Hindlimb muscle (tissue), 1 donor: Measurements from ENCODE around the gene COX7A1. TPM values are rescaled to one million over a fixed set of nuclear protein-coding genes. Genes with fewer than 3 reads are reported as not detected.
"Not testable (repeated sequence)": the region's sequence is repeated elsewhere in the genome, so short reads cannot be mapped to it uniquely, and the experiment has no call there.

ENCODE experiments used
- DNase-seq: peaks from one replicate; pipeline ENCODE4 v3.0.0-alpha.2; 2013
- polyA plus RNA-seq: library from polyadenylated mRNA; unstranded; fragments of 120-200 nt; gene quantifications from one replicate; pipeline ENCODE4 v1.2.1, GENCODE V29; 2013; ENCODE audit not compliant: insufficient read length

Gene COX7A1
- 221 TPM for polyA plus RNA-seq

DNA sequence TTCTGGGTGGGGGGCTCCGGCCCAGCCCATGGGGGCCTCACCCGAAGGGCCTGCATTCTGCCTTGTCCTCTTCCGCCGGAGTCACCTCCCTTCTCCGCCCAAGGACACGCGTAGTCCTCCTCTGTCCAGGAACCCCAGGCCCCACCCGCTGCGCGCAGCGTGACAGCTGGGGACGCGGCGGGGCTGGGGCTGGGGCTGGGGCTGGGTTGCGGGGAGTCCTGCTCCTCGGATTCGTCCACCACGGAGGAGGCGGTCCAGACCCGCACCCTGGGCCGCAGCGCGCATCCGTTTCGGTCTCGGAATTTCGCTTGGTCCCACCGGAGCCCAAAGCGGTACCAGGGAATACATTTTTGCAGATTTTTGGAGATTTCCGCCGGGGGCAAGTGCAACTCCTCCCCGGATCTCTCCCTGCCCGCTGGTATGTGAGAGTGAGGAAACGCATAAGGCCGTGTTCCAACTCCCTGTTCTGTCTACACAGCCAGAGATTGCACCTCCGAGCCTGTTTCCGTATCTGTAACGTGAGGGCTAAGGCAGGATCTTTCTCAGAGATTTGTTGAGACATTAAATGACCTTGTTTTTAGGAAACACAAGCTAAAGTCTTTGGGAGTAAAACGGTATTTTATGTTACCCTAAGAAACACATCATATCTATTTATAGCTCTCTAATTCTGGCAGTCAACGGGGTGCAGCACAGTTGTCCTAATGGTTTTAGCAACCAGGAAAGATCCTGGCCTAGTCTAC lies at the start of gene COX7A1:
Gene COX7A1 (minus strand): TSS at position 96 of the 740 bp plus-strand sequence. CDS start 40 bp downstream, at position 56.
- peak; percentile 82 for DNase-seq

DNA sequence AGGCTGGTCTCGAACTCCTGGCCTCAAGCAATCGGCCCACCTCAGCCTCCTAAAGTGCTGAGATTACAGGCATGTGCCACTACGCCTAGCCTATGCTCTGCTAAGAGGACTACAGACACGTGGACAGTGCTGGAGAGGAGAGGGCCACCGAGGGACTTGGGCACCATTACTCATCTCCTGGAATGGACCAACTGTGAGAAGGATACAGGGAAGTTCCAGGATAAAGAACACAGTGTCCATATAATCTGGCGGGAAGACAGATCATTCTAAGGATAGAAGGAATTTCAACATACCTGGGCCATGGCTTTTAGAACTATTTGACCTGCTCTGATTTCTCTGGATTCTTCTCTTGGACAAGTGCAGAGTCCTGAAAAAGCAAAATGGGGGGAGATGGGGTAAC lies 49.4 kb upstream of the COX7A1 start:
- no peak for DNase-seq

DNA sequence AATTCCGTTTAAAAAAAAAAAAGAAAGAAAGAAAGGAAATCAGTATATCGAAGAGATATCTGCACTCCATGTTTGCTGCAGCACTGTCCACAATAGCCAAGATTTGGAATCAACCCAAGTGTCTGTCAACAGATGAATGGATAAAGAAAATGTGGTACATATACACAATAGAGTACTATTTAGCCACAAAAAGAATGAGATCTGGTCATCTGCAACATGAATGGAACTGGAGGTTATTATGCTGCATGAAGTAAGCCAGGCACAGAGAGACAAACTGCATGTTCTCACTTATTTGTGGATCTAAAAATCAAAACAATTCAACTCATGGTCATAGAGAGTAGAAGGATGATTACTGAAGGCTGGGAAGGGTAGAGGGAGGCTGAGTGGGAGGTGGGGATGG lies 45.9 kb upstream of the COX7A1 start:
- DNase-seq, result no peak

DNA sequence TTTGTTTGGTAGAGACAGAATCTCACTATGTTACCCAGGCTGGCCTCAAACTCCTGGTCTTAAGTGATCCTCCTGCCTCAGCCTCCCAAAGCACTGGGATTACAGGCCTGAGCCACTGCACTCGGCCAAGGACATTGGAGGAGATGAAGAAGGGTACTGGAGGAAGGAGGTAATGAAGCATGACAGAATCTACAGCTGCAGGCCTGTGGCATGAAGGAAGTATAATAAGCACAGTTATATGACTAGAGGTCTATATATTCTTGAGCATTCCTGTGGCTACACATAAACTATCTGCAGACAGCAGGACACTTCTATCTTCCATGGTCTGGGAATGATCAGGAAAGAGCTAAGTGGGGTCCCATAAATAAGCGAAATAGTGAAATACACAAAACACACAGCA lies 44.0 kb upstream of the COX7A1 start:
- DNase-seq, result no peak

DNA sequence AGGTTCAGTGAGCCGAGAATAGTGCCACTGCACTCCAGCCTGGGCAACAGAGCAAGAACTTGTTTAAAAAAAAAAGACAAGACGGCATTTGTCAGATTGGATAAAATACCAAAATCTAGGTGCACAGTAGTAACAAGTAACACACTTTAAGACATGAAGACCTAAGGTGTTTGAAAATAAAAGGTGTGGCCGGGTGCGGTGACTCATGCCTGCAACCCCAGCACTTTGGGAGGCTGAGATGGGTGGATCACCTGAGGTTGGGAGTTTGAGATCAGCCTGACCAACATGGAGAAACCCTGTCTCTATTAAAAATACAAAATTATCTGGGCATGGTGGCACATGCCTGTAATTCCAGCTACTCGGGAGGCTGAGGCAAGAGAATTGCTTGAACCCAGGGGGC lies 34.5 kb upstream of the COX7A1 start:
- not testable (repeated sequence) for DNase-seq

DNA sequence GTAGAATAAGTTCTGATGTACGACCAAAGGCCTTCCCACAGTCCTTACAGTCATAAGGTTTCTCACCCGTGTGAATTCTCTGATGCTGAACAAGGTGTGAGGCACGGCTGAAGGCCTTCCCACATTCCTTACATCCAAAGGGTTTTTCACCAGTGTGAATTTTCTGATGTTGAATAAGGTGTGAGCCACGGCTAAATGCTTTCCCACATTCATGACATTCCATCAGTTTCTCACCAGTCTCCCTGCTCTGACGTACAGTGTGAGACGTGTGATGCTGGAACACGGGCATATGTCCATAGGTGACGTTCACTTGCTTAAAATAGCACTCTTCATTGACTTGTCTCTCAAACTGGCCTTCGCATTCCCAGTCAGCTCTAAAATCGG lies 31.0 kb upstream of the COX7A1 start:
- no peak for DNase-seq

DNA sequence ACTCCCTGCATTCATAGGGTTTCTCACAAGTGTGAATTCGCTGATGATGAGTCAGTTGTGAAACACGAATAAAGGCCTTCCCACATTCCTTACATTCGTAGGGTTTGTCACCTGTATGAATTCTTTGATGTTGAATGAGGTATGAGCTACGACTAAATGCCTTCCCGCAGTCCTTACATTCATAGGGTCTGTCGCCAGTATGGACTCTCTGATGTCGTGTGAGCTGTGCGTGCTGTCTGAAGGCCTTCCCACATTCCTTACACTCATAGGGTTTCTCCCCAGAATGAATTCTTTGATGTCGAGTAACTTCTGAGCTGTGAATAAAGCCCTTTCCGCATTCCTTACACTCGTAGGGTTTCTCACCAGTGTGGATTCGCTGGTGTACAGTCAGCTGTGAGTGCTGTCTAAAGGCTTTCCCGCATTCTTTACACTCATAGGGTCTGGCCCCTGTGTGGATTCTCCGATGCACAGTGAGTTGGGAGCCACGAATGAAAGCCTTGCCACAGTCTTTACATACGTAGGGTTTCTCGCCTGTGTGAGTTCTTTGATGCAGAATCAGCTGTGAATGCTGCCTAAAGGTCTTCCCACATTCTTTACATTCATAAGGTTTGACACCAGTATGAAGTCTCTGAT lies 30.5 kb upstream of the COX7A1 start:
- DNase-seq, result no peak

DNA sequence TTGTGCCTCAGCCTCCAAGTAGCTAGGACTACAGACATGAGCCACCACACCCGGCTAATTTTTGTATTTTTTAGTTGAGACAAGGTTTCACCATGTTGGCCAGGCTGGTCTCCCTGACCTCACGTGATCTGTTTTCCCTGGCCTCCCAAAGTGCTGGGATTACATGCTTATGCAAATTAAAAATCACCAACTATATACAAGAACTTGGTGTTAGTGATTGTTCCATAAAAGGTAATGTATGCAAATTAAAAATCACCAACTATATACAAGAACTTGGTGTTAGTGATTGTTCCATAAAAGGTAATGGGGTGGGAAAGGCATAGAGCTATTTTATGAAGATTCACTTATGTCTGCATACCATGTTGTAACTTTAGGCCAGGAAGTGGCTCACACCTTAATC lies 26.8 kb upstream of the COX7A1 start:
- not testable (repeated sequence) for DNase-seq

DNA sequence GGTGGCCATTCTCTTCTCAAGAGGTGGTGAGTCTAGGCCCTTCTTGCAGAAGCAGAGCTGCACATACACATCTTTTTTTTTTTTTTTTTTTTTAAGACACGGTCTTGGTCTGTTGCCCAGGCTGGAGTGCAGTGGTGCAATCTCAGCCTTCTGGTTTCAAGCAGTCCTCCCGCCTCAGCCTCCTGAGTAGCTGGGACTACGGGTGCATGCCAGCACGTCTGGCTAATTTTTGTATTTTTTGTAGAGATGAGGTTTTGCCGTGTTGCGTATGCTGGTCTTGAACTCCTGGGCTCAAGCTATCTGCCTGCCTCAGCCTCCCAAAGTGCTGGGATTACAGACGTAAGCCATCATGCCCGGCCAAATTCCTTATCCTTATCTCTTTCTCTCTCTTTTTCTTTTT lies 21.6 kb upstream of the COX7A1 start:
- not testable (repeated sequence) for DNase-seq

DNA sequence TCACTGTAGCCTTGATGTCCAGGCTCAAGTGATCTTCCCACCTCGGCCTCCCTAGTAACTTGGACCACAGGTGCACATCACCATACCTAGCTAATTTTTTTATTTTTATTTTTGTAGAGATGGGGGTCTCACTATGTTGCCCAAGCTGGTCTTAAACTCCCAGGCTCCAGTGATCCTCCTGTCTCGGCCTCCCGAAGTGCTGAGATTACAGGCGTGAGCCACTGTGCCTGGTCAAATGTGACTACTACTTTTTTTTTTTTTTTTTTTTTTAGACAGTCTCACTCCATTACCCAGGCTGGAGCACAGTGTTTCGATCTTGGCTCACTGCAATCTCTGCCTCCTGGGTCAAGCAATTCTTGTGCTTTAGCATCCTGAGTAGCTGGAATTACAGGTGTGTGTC lies 20.6 kb upstream of the COX7A1 start:
- no peak for DNase-seq

DNA sequence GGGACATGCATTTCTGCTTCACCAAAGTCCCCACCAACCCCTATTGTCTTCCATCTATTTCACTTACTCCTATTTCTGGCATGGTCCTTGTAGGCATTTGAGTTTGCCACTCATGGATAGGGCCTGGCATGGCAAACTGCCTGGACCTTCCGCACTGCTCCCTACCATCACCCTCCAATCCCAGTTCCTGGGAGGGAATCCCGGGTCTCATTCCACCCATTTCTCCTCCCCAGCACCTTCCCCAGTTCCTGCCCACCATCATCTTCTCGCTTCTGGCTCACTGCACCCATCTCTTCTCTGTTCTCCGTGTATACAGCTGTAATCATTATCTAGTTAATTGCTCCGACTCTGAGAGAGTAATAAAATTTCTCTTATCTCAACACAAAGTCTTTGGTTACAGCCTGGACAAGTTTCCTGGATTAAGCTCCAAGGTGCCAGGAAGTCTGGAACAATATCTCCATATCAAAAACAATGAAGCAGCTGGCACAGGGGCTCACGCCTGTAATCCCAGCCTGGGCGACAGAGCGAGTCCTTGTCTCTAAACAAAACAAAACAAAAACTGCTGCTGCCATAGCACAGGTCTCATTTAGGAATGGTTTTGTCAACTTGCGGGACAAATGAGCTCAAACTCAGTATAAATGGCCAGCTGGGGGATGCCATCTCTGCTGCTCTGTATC lies 17.0 kb upstream of the COX7A1 start:
- no peak for DNase-seq

DNA sequence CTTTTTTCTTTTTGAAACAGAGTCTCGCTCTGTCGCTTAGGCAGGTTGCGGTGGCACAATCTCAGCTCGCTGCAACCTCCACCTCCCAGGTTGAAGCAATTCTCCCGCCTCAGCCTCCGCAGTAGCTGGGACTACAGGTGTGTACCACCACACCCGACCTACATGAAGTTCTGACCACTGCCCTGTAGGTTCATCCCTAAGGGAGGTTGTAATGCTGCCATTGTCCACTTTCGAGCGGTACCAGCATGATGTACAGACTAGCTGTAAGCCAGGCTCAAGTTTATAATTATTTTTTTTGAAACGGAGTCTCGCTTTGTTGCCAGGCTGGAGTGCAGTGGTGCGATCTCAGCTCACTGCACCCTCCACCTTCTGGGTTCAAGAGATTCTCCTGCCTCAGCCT lies 11.6 kb upstream of the COX7A1 start:
- DNase-seq, result no peak

DNA sequence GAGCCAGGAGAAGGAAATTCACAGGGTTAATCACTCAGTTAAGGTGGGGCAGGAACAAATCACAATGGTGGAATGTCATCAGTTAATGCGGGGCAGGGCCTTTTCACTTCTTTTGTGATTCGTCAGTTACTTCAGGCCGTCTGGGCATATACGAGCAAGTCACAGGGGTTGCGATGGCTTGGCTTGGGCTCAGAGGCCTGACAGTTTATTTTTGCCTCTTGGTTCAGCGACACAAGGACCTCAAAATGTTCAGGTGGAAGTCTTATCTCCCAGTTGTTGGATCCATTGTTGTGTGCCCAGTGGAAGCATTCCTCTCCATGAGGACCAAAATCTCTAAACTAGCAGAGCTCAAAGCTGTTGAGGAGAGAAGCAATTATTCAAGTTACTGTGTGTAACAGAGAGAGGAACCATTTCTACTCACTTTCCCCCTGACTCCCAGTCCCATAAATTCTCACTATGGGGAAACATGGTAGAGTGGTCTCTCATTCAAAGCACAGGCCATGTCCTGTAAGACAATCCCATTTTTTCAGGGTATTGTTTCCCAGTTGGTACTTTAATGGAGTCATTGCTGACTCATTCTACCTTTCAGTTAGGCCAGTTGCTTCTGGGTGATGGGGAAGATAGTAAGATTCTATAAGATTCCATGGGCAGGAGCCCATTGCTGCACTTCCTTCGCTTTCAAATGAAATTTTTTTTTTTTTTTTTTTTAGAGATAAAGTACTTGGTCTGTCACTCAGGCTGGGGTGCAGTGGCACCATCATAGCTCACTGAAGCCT lies 8.8 kb upstream of the COX7A1 start:
- no peak for DNase-seq

DNA sequence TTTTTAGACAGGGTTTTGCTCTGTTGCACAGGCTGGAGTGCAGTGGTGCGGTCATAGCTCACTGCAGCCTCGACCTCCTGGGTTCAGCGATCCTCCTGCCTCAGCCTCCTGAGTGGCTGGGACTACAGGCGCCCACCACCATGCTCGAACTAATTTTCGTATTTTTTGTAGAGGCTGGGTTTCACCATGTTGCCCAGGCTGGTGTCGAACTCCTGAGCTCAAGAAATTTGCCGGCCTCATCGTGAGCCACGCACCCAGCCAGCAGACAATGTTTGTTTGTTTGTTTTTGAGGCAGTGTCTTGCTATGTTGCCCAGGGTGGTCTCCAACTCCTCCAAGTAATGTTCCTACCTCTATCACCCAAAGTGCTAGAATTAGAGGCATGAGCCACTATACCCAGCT lies 879 bp upstream of the COX7A1 start:
- no peak for DNase-seq

DNA sequence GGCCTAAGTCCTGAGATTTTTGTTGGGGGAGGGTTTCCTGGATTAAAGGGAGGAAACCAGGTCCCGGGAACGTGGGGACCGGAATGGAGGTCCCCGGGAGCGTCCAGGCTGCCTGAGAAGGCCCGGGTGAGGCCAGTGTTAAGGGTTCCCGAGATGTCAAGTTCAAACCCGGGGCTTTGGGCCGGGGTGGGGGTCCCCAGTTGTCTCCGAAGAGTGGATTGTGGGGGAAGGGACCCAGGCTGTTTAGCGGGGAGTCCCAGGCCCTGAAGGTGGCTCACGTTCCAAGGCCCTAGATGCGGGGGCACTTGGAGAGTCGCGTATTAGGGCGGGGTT lies 262 bp downstream of the COX7A1 start:
- DNase-seq, result no peak

DNA sequence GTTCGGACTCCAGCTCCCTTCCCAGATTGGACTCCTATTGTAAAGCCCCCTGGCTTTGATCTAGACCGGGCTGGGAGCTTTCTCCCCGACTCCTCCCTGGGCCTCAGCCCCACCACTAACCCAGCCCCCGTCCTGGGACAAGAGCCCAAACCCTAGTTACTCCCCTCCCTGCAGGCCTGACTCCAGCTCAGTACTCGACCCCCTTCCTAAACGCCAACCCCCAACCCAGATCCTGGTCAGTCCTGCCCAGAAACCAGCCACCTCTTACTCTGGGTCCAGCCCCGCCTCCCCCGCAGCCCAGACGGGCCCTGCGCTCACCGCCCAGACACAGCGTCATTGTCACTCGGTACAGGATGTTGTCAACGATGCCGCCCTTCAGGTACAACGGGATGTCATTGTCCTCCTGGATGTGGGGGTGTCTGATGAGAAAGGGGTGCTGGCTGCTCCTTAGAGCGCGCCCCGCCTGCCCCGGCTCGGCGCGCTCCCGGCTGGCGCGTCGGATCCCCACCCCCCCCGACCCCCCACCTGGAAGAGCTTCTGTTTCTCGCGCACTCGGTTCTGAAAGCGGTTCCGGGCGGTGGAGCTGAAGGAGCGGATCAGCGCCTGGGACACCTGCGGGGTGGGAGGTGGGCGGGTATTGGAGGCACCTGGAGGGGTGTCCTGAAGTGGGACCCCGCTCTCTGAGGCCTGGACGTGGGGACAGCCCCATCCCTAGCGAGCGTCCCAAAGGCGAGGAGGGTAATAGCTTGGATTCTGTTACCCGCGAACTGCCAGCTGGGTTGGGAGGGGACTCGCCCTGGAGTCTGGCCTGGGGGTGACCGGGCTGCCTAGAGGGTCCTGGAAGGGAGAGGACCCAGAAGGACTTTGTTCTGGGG lies 866 bp downstream of the COX7A1 start:
- peak; percentile 70 for DNase-seq

DNA sequence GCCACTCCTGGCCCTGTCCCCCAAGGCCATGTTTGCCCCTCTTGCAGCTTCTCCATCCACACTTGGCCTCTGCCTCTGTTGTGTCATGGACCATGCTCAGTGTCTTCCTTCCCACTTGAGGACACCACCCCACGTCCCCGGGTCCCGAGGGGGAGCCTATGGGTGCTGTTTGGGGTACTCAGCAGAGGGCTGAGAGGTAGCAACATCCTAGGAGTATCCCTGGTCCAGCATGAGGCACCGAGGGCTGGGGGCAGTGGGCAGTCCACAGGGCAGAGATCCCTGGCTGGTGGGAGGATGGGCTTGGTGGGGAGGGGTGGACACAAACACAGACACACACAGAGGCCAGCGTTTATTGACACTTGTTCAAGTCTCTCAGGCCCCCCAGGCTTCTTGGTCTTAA lies 1.7 kb downstream of the COX7A1 start:
- no peak for DNase-seq

DNA sequence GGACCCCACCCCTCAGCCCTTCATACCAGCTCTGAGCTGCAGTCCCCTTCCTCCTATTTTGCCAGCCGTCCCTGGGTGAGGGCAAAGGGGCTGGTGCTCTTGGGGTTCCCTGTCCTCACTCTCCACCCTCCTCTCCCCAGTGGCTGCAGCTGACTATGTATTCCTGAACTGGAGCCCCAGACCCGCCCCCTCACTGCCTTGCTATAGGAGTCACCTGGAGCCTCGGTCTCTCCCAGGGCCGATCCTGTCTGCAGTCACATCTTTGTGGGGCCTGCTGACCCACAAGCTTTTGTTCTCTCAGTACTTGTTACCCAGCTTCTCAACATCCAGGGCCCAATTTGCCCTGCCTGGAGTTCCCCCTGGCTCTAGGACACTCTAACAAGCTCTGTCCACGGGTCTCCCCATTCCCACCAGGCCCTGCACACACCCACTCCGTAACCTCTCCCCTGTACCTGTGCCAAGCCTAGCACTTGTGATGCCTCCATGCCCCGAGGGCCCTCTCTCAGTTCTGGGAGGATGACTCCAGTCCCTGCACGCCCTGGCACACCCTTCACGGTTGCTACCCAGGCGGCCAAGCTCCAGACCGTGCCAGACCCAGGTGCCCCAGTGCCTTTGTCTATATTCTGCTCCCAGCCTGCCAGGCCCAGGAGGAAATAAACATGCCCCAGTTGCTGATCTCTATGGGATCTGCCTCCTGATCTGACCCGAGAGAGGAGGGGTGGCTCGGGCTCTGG lies 2.4 kb downstream of the COX7A1 start:
- DNase-seq, result no peak

DNA sequence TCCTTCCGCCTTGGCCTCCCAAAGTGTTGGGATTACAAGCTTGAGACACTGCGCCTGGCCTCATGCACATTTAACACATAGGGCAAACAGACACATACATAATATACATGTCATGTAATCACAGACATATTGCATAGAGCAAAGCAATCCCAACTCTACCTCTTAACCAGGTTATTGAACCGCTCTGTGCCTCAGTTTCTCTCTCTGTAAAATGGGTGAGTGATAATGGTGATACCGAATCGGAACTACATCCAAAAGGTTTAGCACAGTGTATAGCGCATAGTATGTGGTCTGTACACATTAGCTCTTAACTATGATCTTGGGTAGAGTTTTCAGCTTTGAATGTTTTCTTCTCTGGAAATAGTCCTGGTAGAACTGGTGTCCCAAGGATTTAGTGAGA lies 7.6 kb downstream of the COX7A1 start:
- no peak for DNase-seq

DNA sequence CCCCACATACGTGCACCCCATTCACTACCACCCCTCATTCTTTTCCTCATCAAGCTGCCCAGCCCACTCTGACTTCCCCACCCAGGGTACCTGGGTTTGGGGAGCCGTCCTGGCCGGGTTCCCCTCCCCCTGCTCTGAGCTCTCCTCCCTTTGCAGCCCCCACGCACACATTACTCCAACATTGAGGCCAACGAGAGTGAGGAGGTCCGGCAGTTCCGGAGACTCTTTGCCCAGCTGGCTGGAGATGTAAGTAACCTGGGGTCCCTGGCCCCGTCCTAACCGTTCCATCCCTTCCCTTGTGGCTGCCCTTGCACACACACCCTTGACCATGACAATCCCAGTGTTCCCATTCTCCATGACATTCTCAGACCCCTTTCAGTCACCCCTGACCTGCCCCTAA lies 9.8 kb downstream of the COX7A1 start:
- DNase-seq, result no peak

DNA sequence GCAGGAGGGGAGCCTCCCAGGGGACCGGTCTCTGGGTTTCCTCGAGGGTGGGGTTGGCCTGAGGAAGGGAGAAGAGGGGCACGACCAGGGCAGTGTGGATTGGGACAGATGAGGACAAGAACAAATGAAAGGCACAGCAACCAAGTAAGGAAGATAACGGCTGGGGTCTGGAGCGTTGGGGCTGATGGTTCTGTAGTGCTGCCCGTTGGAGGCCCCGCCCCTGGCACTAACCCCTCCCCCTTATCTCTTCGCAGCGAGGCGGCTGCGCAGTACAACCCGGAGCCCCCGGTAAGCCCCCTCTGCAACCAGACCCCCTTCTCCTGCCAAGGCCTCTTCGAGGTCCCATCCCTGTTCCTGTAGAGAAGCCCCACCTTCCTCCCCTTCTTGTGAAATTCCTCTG lies 10.2 kb downstream of the COX7A1 start:
- DNase-seq, result no peak
